ENCODE results near the gene ANKRD52. TPM values are rescaled to one million over a fixed set of nuclear protein-coding genes. Genes with fewer than 3 reads are reported as not detected.

The ANKRD52 gene
- total and polyA plus RNA-seq, 9 of the 15 experiments (the other 6 are each of a cell fraction or from before 2014, with no cell fraction given): 0.52 to 46.8 (median 7.9) TPM

DNA sequence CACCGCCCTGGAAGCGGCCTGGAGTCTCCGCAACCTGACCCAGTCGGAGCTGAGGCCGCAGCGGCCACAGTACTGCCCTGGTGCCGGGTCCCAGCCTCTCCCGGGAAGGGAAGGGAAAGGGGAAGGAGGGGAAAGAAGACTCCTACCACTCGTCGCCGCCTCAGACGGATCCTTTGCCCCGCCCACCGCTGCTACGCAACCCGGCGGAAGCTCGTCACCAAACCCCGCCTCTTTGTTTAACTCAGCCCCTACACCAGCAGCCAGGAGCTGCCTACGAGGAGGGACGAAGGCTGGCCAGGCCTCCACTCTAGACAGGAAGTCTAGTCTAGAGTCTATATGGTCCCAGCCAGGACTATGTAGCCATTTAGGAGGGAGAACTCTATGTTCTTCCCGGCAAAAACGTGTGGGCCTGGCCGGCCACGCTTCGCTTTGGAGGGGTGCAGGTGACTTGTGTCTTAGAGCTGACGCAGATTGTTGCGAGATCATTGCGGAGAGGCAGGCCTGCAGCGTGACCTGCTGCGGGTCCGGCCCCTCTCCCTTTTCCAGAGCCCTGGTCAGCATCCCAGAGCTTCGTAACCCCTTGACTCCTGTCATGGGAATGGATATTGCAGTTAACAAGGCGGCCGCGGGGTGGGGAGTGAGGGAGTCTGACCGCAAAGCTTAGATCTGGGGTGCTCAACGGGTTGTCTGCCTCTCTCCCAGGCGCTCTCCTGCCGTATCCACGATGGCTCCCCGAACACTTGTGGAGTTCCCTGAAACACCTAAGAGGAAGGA, 36.2 kb downstream of the ANKRD52 start, which contains the start of gene RNF41 (continued):
- TF ChIP-seq SAP30 (IDR thresholded peaks at IDR 0.05; ENCODE audit: borderline replicate concordance, insufficient read depth, low read depth, low read length, poor library complexity, severe bottlenecking) (peak; percentile 83), ZNF263 (CRISPR knock-in tag; IDR thresholded peaks at IDR 0.05; ENCODE audit: borderline replicate concordance) (peak; percentile 76; the same call in 1 of the 2 replicates), PHTF2 (CRISPR knock-in tag; IDR thresholded peaks at IDR 0.05) (no peak), MECOM (CRISPR knock-in tag; IDR thresholded peaks at IDR 0.05) (no peak), CXXC5 (CRISPR knock-in tag; IDR thresholded peaks at IDR 0.05) (peak; percentile 61), HDAC2 (IDR thresholded peaks at IDR 0.05) (peak; percentile 35; the same call in 1 of the 2 replicates), FOS (IDR thresholded peaks at IDR 0.05; ENCODE audit: extremely low read depth, insufficient read length) (no peak), ZKSCAN3 (CRISPR knock-in tag; IDR thresholded peaks at IDR 0.05) (no peak), HNRNPK (IDR thresholded peaks at IDR 0.05; ENCODE audit: low read depth, low read length, poor library complexity, severe bottlenecking) (no peak), NEUROD1 (IDR thresholded peaks at IDR 0.05; ENCODE audit: borderline replicate concordance, low read depth, low read length, partially characterized antibody) (no peak), ZNF551 (CRISPR knock-in tag; IDR thresholded peaks at IDR 0.05) (no peak), KDM1A (IDR thresholded peaks at IDR 0.05) (no peak)
- TF ChIP-seq, protein P1, sequence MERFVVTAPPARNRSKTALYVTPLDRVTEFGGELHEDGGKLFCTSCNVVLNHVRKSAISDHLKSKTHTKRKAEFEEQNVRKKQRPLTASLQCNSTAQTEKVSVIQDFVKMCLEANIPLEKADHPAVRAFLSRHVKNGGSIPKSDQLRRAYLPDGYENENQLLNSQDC (CRISPR knock-in tag; IDR thresholded peaks at IDR 0.05): no peak
- TF ChIP-seq, protein P2, sequence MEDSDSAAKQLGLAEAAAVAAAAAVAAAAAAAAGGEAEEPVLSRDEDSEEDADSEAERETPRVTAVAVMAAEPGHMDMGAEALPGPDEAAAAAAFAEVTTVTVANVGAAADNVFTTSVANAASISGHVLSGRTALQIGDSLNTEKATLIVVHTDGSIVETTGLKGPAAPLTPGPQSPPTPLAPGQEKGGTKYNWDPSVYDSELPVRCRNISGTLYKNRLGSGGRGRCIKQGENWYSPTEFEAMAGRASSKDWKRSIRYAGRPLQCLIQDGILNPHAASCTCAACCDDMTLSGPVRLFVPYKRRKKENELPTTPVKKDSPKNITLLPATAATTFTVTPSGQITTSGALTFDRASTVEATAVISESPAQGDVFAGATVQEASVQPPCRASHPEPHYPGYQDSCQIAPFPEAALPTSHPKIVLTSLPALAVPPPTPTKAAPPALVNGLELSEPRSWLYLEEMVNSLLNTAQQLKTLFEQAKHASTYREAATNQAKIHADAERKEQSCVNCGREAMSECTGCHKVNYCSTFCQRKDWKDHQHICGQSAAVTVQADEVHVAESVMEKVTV (CRISPR knock-in tag; IDR thresholded peaks at IDR 0.05): no peak
- TF ChIP-seq, protein P3, sequence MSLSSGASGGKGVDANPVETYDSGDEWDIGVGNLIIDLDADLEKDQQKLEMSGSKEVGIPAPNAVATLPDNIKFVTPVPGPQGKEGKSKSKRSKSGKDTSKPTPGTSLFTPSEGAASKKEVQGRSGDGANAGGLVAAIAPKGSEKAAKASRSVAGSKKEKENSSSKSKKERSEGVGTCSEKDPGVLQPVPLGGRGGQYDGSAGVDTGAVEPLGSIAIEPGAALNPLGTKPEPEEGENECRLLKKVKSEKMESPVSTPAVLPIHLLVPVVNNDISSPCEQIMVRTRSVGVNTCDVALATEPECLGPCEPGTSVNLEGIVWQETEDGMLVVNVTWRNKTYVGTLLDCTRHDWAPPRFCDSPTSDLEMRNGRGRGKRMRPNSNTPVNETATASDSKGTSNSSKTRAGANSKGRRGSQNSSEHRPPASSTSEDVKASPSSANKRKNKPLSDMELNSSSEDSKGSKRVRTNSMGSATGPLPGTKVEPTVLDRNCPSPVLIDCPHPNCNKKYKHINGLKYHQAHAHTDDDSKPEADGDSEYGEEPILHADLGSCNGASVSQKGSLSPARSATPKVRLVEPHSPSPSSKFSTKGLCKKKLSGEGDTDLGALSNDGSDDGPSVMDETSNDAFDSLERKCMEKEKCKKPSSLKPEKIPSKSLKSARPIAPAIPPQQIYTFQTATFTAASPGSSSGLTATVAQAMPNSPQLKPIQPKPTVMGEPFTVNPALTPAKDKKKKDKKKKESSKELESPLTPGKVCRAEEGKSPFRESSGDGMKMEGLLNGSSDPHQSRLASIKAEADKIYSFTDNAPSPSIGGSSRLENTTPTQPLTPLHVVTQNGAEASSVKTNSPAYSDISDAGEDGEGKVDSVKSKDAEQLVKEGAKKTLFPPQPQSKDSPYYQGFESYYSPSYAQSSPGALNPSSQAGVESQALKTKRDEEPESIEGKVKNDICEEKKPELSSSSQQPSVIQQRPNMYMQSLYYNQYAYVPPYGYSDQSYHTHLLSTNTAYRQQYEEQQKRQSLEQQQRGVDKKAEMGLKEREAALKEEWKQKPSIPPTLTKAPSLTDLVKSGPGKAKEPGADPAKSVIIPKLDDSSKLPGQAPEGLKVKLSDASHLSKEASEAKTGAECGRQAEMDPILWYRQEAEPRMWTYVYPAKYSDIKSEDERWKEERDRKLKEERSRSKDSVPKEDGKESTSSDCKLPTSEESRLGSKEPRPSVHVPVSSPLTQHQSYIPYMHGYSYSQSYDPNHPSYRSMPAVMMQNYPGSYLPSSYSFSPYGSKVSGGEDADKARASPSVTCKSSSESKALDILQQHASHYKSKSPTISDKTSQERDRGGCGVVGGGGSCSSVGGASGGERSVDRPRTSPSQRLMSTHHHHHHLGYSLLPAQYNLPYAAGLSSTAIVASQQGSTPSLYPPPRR (CRISPR knock-in tag; IDR thresholded peaks at IDR 0.05; ENCODE audit: borderline replicate concordance): no peak
- TF ChIP-seq, protein P4, sequence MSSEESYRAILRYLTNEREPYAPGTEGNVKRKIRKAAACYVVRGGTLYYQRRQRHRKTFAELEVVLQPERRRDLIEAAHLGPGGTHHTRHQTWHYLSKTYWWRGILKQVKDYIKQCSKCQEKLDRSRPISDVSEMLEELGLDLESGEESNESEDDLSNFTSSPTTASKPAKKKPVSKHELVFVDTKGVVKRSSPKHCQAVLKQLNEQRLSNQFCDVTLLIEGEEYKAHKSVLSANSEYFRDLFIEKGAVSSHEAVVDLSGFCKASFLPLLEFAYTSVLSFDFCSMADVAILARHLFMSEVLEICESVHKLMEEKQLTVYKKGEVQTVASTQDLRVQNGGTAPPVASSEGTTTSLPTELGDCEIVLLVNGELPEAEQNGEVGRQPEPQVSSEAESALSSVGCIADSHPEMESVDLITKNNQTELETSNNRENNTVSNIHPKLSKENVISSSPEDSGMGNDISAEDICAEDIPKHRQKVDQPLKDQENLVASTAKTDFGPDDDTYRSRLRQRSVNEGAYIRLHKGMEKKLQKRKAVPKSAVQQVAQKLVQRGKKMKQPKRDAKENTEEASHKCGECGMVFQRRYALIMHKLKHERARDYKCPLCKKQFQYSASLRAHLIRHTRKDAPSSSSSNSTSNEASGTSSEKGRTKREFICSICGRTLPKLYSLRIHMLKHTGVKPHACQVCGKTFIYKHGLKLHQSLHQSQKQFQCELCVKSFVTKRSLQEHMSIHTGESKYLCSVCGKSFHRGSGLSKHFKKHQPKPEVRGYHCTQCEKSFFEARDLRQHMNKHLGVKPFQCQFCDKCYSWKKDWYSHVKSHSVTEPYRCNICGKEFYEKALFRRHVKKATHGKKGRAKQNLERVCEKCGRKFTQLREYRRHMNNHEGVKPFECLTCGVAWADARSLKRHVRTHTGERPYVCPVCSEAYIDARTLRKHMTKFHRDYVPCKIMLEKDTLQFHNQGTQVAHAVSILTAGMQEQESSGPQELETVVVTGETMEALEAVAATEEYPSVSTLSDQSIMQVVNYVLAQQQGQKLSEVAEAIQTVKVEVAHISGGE (CRISPR knock-in tag; IDR thresholded peaks at IDR 0.05): no peak

All from K562 (cell line).